ENCODE measurements around the gene TMEM132C.
"Not testable (repeated sequence)": the region's sequence is repeated elsewhere in the genome, so short reads cannot be mapped to it uniquely, and the experiment has no call there.

The TMEM132C gene

GRCh38 chr12:128423205-128423604 lies 156.2 kb downstream of the TMEM132C start:
- DNase-seq = no peak

GRCh38 chr12:128424931-128425431 lies 158.0 kb downstream of the TMEM132C start:
- DNase-seq = no peak

GRCh38 chr12:128425666-128426331 lies 158.8 kb downstream of the TMEM132C start:
- DNase-seq = no peak

- DNase-seq = no peak
Measured at GRCh38 chr12:128426511-128426910, 159.5 kb downstream of the TMEM132C start.

- DNase-seq = no peak
Measured at GRCh38 chr12:128439796-128440195, 172.8 kb downstream of the TMEM132C start.

- no peak for DNase-seq
Measured at GRCh38 chr12:128442096-128442495, 175.1 kb downstream of the TMEM132C start.

GRCh38 chr12:128444598-128444997 lies 177.6 kb downstream of the TMEM132C start:
- no peak for DNase-seq

- DNase-seq = no peak
Measured at GRCh38 chr12:128445415-128446127, 178.6 kb downstream of the TMEM132C start.

GRCh38 chr12:128449146-128449894 lies 182.3 kb downstream of the TMEM132C start:
- no peak for DNase-seq

- no peak for DNase-seq
Measured at GRCh38 chr12:128450810-128451209, 183.8 kb downstream of the TMEM132C start.

- no peak for DNase-seq
Measured at GRCh38 chr12:128455851-128456250, 188.9 kb downstream of the TMEM132C start.

- no peak for DNase-seq
Measured at GRCh38 chr12:128456922-128457321, 190.0 kb downstream of the TMEM132C start.

- DNase-seq = no peak
Measured at GRCh38 chr12:128458301-128458974, 191.5 kb downstream of the TMEM132C start.

- DNase-seq = no peak
Measured at GRCh38 chr12:128459067-128459466, 192.1 kb downstream of the TMEM132C start.

GRCh38 chr12:128463881-128464280 lies 196.9 kb downstream of the TMEM132C start:
- DNase-seq = no peak

- DNase-seq = no peak
Measured at GRCh38 chr12:128467882-128468281, 200.9 kb downstream of the TMEM132C start.

GRCh38 chr12:128468926-128469325 lies 202.0 kb downstream of the TMEM132C start:
- DNase-seq = no peak

GRCh38 chr12:128471491-128471890 lies 204.5 kb downstream of the TMEM132C start:
- DNase-seq = no peak

- no peak for DNase-seq
Measured at GRCh38 chr12:128474916-128475315, 207.9 kb downstream of the TMEM132C start.

GRCh38 chr12:128476266-128476665 lies 209.3 kb downstream of the TMEM132C start:
- no peak for DNase-seq

GRCh38 chr12:128483526-128484255 lies 216.7 kb downstream of the TMEM132C start:
- DNase-seq = no peak

GRCh38 chr12:128497376-128497775 lies 230.4 kb downstream of the TMEM132C start:
- not testable (repeated sequence) for DNase-seq

All from OCI-M1 (cell line).